GM19372 (cell line): ENCODE data around the gene CASP5.
A peak's percentile ranks its signal among the peaks of the same experiment; 100 is the strongest.

Source experiments
- ATAC-seq: cut with Tn5 transposase; IDR thresholded peaks from one replicate; pipeline ENCODE4 v1.9.1; 2021; ENCODE audit warnings: mild to moderate bottlenecking, low read depth, moderate library complexity; ENCODE audit not compliant: unreplicated experiment

CASP5 gene

GRCh38 chr11:104968856-104969776 lies 53.9 kb downstream of the CASP5 start:
- no peak for ATAC-seq

- ATAC-seq, result peak; percentile 89
Observed at GRCh38 chr11:104968355-104968855, 54.6 kb downstream of the CASP5 start, which contains the start of gene CASP4. TSS of gene CASP4 (minus strand) at chr11:104968574. CDS start at chr11:104968525, 49 bp downstream.

- peak; percentile 10 for ATAC-seq
Observed at GRCh38 chr11:104967534-104968354, 55.2 kb downstream of the CASP5 start.

- no peak for ATAC-seq
Observed at GRCh38 chr11:104965735-104966134, 57.2 kb downstream of the CASP5 start.

- no peak for ATAC-seq
Observed at GRCh38 chr11:104964247-104964646, 58.7 kb downstream of the CASP5 start.

GRCh38 chr11:104962852-104963251 lies 60.1 kb downstream of the CASP5 start:
- ATAC-seq, result no peak

- ATAC-seq, result no peak
Observed at GRCh38 chr11:104957280-104957679, 65.7 kb downstream of the CASP5 start.

GRCh38 chr11:104956528-104956927 lies 66.4 kb downstream of the CASP5 start:
- ATAC-seq, result no peak

GRCh38 chr11:104946907-104947306 lies 76.1 kb downstream of the CASP5 start:
- ATAC-seq, result peak; percentile 97
